GM19099 (cell line): ENCODE measurements around the gene ZNF880.
A peak's percentile ranks its signal among the peaks of the same experiment; 100 is the strongest.

Source experiments
- POLR2A ChIP-seq: IDR thresholded peaks from 3 replicates; pipeline ENCODE4 v1.6.1; 2011; ENCODE audit warnings: low read depth; ENCODE audit not compliant: insufficient read length; ENCODE audit errors: extremely low read depth

Gene ZNF880

GRCh38 chr19:52369559-52370340 is at the start of gene ZNF880:
Gene ZNF880, plus strand, starts transcription at chr19:52369923. Its CDS starts 43 bp downstream, at chr19:52369966.
- TF ChIP-seq POLR2A: peak; percentile 61

GRCh38 chr19:52322429-52322828 is 47.3 kb upstream of the ZNF880 start:
- no peak for TF ChIP-seq POLR2A

DNA sequence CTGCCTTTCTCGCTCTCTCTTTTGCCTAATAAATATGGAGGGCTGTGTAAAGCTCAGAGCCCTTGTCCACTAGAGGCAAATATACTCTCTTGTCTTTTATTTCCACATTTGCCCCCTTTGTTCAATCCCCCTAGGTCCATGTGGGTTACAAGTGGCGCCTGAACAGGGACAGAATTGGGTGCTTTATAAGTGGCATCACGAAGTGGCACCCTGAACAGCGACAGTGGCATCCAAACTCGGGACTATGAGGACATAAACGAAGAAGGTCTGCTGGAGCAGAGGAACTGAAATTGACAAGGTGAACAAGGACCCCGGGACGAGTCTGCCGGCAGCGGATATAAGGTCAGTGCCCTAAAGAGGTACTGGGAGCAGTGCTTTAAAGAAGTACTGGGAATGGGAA is 38.0 kb upstream of the ZNF880 start:
- TF ChIP-seq POLR2A: no peak

- TF ChIP-seq POLR2A: no peak
Measured at GRCh38 chr19:52335768-52336116, 34.0 kb upstream of the ZNF880 start.

DNA sequence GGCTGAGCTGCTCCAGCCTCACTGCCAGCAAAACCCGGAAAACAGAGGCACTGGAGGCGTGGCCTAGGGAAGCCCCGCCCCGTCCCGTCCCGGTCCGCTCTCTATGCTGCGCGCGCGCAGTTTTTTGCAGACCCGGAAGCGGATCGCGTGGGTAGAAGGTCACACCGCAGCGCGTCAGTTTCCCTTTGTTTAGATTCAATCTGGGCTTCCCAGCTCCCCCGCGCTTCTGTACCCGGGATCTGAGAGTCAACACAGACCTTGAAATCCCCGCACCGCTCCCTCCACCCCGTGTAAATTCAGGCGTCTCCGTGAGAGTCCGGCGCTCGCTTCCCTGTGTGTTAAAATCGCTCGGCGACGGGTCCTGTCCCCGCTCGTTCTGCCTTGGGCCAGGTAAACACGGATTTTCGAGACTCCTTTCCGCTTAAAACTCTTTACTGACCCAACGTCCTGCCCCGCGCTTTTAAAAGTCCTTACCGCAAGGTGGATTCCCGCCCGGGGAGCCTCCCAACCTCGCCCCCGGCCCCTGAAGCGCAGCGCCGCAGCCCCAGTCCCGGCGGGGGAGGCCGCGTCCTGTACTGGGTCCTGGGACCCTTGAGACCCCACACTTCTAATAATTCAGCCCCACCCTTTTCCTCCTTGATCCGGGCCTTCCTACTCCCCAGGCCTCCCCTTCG is 33.5 kb upstream of the ZNF880 start, which contains the start of gene ZNF610:
Gene ZNF610, plus strand, starts transcription at position 127 of the 674 bp plus-strand sequence. CDS start 12,930 bp downstream, outside the sequence.
- TF ChIP-seq POLR2A: peak; percentile 52

GRCh38 chr19:52336791-52337381 is 32.8 kb upstream of the ZNF880 start:
- TF ChIP-seq POLR2A: no peak

- TF ChIP-seq POLR2A: no peak
Measured at GRCh38 chr19:52343548-52343947, 26.2 kb upstream of the ZNF880 start.

DNA sequence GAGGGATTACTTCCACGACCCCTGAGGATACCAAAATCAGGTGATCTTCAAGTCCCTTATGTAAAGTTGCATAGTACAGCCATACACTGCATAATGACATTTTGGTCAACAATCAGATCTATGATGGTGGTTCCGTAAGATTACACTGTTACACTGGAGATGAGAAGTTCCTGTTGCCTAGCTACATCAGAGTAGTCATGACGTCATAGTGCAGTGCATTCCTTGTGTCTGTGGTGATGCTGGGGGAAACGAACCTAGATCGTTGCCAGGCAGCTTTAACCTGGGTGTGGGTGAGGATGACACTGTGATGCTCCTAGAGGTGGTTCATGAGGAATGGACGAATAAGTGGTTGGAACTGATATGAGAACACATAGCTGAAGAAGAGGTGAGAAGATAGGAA is 24.6 kb upstream of the ZNF880 start:
- no peak for TF ChIP-seq POLR2A

DNA sequence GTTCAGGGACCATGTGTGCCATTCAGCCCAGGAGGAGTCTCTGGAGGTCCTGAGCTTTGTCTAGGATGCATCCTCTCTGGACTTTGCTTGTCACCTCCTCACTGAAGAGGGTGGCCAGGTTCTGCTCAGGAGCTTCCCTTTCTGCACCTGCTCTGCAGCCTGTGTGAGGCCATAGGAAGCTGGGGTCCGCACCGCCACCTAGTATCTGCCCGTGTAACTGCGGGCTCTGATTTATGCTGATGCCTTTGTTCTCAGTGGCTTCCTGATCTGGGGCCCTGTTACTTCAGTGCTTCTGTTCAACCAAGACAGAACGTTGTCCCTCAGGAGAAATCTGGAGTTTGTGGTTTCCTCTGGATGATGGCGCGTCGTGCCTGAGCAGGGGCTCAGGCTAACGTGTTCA is 18.2 kb upstream of the ZNF880 start:
- no peak for TF ChIP-seq POLR2A

- no peak for TF ChIP-seq POLR2A
Measured at GRCh38 chr19:52366414-52366824, 3.3 kb upstream of the ZNF880 start.

GRCh38 chr19:52370341-52370710 is 603 bp downstream of the ZNF880 start:
- no peak for TF ChIP-seq POLR2A

GRCh38 chr19:52391135-52391534 is 21.4 kb downstream of the ZNF880 start:
- TF ChIP-seq POLR2A: no peak

GRCh38 chr19:52397310-52398080 is 27.8 kb downstream of the ZNF880 start, which contains the start of gene ZNF528:
Gene ZNF528, plus strand, starts transcription at chr19:52397849. Its CDS starts 4,165 bp downstream, at chr19:52402014.
- peak; percentile 64 for TF ChIP-seq POLR2A

GRCh38 chr19:52398081-52398441 is 28.3 kb downstream of the ZNF880 start:
- TF ChIP-seq POLR2A: no peak

GRCh38 chr19:52410276-52410675 is 40.6 kb downstream of the ZNF880 start:
- no peak for TF ChIP-seq POLR2A
